Stimulated activated CD8-positive, alpha-beta memory T cell treated with anti-CD3 and anti-CD28 coated beads, Interleukin-7, amount 100 ng/mL, for 1 hour (primary cell): ENCODE results near the gene MTNR1A.

Experiments
- DNase-seq, 2 donors: peaks; one replicate each; pipeline ENCODE4 v3.0.0-alpha.2; 2020; ENCODE audit warnings: low read depth in 2 of 2

The MTNR1A gene

DNA sequence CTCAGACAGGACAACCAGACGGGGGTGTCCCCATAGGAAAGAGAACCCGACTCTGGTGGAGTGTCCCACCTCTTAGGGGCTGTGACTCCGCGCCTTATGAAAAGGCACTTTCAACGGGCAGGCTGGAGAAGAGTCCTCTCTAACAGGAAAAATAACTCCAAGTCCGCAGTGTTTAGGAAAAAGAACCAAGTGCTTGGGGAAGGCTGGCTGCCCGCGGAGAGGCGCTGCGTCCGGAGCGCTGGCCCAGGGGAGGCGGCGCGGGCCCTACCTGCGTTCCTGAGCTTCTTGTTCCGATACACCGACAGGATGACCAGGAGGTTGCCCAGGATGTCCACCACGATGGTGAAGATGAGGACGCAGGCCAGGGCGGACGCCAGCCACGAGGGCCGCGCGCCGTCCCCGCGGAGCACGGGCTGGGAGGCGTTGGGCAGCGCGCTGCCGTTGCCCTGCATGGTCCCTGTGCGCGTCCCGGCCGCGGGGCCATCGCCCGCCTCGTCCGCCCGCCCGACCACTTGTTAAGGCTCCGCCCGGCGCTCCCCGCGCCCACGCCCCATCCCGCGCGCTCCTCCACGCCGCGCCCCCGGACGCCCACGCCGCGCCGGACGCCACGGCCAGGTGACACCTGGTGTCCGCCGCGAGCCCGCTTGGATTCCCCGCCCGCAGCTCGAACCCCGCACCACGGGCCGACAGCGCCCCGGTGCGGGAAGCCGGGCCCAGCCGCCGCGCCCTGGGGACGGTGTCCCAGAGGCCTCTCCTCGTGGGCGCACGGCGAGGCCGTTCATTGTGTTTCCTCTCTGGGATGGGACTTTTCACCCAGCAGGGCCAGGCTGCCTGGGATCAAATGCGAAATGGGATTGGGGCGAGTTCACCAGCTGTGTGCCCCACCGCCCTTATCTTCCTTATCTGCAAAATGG is at the start of gene MTNR1A:
MTNR1A (minus strand) TSS at position 654 of the 914 bp plus-strand sequence; CDS start at position 452, 202 bp downstream.
- DNase-seq = no peak

DNA sequence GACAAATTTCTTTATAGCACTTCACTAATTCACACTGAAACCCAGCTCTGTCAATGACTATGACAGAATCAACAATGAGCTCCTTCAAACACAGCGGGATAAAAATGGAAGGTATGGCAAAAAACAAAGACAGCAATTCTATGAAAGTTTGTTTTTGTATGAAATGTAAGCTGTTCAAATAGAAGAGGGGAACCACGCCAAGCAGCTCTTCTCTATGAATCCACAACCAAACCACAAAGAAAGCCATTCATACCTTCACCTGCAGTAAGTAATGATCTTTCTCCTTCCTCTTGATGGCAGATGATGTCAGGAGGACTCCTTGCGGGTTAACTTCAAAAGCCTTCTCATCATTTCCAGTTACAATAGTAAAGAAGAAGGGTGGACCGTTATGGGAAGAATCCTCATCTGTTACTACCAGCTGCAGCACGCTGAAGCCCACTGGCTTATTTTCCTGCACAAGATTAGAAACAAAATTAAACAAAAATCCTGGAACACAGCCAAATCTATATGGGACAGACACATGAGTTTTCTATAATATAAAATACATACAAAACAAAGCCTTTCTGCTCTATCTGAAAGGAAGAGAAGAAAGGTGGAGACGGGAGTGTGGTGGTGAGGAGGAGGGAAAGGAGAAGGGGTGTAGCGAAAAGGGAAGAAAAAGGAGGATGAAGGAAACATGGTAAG is 48.9 kb upstream of the MTNR1A start:
- no peak for DNase-seq

DNA sequence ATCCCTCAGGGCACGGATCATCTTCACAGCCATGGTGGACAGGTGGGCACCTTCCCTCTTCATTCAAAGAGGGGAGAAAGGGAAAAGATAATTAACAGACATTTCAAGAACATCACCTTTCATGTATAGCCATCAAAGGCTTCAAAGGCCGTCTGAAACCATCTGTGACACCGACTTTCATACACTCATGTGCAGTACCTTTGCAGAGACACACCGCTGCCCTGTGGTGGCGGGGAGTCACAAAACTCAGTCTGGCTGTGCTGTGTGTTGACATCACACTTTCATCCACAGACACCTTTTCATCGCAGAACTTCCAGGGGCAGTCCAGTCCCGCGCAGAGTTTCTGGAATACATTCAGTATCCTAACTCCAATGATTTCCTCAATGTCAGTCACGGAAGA is 47.6 kb upstream of the MTNR1A start:
- DNase-seq = no peak

DNA sequence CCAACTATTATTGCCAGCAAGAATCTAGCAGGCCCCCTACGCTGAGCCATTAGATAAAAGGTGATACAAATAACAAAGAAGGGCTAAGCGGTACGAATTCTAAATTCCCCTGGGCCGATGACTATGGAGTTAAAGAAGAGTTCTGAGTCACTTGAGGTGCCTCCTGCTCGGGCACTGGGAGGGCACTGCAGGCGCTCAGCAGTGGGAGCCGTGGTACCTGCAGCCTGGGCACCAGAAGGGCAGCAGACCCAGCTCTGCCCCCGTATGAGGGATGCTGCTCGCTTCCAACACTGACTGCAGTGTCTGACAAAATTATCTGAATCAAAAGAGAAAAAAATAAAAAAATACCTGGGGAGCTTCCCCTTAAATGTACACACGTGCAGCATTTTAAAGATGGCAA is 44.1 kb upstream of the MTNR1A start:
- DNase-seq = no peak

DNA sequence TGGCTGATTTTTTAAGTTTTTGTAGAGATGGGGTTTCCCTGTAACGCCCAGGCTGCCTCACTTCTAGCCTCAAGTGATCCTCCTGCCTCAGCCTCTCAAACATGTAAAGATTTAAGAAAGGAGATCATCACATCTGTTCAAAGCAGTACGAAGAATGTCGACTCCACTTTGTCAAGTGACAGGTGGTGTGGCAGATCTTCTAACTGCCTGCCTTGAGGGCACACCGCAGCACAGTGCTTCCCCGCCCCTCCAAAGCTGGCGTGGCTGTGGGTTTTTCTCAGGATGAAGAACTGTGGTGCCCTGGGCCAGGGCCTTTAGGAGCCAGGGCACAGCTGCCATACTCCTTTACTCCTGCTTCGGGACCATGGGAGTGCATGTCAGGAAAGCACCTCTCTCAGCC is 43.3 kb upstream of the MTNR1A start:
- DNase-seq = no peak

DNA sequence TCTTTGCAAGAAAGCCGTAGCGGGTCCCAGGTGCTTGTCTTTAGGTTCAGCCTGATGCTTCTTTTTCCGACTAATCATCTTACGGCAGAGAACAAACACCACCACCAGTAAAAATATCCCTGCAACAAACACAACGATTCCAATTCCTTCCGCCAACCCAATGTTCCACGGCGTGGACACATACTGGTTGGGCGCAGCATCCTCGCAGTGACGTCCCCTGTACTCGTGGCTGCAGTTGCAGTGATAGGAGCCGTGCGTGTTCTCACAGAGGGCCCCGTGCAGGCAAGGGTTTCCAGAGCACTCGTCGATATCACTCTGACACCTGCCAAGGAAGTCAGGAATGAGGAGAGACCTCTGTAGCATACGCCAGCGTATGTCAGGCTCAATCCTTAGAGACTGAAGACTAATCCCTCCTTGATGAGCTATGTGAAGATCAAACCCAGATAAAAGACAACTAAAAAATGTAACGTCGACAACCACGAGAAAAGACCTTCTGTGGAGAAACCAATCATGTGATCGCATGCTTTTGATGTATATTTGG is 41.6 kb upstream of the MTNR1A start:
- DNase-seq = no peak

DNA sequence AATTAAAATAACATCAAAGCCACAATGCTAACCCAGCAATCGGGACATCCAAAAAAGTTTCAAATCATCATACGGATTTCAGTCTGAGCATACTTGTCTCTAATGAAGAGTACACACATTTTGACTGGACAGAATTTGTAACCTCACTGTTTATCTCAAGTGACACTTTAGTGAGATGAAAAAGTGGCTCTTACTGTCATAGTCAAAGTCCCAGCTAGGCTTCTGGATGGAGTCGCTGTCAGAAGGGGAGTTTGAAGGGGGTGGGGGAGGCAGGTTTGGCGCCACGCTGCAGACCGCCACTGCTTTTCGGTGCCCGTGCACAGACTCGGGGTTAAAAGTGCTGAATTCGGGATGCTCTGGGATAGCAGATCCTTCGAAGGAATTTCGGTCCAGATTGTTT is 41.0 kb upstream of the MTNR1A start:
- no peak for DNase-seq

DNA sequence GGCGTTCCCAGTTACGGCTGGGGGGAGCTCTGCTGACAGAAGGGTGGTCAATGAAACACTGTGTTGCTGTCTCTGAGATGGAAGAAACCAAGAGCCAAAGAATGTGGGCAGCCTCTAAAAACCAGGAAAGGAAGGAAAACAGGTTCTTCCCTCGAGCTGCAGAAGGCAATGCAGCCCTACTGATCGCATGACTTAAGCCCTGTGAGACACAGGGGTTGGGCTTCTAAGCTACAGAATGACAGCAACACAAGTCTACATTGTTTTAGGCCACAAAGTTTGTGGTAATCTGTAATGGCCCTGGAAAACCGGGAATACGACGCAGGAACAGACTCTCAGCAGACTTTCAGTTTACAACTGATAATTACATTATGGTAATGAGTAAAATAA is 38.2 kb upstream of the MTNR1A start:
- no peak for DNase-seq

DNA sequence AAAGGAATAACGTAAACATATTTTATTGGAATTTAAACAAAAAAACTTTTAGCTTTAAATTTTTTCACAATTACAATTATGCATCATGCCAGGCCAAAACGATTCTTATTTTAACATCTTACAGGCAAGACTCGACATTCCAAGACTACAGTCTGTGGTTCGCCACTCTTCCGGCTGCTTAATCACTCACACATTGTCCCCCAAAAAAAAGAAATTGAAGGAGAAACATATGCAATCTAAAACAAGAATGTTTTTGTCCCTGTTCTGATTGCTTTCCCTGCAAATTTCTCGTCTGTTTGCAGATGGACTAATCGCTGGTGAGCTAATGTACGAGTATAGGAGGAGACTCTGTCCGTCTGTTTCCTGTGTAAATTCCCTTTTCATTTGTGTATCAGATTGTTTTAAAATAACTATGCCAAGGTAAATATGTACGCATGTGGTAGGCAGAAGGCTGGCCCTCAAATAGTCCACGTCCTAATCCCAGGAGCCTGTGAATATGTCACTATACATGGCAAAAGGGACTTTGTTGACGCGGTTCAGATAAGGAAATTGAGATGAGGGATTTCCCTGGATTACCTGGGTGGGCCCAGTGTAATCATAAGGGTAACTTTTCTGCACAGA is 37.7 kb upstream of the MTNR1A start:
- no peak for DNase-seq

DNA sequence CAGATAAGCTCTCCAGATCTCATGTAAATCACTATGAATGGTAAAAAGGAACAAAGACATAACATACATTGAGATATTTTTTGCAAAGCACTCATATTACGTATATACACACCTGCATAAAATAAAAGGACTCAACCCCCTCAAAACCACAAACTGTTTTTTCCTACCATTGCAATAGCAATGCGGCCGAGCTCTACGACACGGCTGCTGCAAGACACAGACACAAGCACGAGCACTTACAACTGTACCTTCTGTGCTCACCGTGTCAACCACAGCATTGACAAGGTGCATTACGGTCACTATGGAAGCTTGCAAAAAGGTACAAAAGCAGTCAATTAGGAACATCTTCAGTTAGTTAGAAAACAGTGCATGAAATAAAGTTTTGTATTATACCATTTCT is 37.1 kb upstream of the MTNR1A start:
- no peak for DNase-seq

DNA sequence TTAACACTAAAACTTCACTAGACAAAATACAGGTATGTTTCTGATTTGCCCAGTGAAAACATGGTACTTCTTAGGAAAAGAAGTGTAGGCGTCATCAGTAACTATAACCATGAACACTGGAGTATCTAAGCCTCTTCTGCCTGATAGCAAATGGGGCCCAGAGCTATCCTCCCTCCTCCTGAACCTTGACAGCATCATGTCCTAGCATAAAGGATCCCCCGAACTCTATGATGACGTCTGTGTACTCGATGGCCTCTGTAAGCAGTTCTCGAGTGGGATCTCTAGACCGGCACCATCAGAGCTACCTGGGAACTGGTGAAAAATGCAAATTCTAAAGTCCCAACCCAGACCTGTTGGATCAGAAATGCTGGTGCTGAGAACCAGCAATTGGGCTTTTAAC is 36.3 kb upstream of the MTNR1A start:
- DNase-seq = no peak

DNA sequence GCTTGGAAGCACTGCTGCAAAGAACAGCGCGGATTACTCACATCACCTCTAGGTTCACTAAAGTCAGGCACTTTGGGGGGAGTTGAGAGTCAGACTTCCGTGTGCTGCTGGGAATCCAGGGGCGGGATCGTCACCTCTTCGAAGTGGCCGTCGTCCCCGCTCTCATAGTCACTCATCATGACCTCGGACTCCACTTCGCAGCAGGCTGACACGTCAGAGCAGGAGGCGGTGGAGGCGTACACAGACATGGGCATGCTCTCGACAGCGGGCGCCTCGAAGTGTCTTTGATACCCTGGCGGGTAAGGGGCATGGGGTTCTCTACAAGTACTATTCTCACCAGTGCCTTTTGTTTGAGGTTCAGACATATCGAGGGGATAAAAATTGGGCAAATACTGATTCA is 33.1 kb upstream of the MTNR1A start:
- DNase-seq = no peak

DNA sequence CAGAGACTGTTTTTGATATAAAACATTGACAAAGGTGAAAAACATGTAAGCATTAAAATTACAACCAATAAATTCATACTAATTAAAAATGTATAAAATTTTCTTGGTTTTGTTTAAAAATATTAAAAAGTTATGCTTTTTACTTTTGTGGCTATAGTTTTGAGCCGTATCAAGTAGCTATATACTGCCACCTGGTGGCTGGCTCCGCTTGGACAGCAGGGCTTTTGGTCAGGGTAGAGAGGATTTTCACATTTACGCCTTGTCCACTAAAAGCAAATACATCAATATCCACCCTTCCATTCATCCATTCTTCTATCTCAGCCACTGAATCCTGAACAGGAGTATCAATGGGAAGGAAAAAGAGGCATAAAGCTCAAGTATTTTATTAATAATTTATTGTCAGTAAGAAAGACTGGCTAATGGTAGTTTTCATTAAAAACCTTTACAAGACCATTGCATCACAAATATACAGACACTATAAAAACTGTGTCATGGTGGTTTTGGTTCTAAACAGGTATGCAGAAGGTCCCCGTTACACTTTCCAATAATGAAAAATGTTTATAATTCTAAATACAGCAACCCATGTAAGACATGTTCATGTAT is 32.1 kb upstream of the MTNR1A start:
- DNase-seq = peak in 1 of 2 donors; percentile 40

DNA sequence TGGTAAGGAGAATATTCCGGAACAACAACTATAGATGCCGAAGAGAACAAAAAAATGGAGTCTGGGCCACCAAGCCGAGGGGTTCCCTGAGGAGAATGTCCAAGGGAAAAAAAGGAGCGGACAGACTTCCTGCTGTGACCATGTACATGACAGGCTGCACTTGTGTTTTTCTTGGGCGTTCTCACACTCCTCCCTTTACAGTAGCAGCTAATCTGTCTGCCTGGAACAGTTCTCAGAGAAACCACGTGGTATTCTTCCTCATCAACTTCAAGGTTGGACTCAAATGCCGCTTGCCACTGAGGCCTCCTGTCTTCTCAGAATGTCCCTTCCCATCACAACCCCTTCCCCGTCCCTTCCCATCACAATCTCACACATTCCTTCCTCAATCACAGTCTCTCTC is 30.8 kb upstream of the MTNR1A start:
- DNase-seq = no peak

DNA sequence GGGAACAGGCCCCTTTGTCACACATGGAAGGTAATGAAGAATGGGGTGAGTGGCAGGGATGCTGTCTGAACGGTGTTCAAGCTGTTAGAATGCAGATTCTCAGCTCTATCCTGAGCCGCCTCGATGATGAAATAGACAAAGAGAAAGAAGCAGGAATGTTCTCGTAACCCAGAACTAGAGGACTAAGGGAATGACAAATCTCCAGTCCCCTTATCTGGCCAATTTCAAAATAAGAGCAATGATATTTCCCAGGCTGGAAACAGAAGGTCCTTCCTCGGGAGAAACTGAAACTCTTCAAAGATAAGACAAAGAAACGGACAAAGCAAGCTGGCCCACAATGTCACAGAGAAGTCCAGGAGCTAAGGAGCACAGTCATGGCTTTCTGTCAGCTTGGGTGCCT is 29.5 kb upstream of the MTNR1A start:
- DNase-seq = no peak

DNA sequence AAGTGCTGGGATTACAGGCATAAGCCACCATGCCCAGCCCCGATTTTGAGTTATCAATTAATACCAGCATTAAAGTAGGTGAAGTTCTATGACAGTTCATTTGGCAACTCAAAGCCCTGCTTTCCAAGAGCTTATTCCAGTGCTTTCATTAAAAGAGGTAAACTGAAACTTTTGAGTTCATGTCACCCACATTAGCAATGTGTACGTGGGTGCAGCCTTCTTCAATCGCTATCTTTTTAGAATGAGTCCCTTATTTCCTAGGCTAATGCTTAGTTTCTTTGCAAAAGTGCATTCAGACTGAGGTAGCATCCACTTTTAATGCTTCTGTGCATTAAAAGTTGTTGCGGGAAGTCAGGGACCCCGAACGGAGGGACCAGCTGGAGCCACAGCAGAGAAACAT is 26.1 kb upstream of the MTNR1A start:
- DNase-seq = no peak

DNA sequence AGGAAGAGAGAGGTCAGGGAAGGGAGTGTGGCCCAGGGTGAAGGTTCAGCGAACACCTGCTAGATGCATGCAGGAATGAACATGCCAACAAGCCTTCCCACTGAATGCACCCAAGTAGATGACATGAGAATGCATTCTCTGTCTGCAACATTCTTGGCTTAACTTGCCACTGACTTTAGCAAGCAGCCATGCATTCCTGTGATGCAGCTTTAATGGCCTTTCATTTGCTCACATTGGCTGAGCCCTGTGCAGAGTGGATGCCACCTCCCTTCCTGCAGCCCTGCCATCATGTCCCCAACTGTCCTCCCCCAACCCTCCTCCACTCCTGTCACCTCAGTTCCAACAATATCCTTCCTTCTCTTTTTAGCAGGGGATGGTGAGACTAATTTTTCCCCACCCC is 25.3 kb upstream of the MTNR1A start:
- DNase-seq = no peak

DNA sequence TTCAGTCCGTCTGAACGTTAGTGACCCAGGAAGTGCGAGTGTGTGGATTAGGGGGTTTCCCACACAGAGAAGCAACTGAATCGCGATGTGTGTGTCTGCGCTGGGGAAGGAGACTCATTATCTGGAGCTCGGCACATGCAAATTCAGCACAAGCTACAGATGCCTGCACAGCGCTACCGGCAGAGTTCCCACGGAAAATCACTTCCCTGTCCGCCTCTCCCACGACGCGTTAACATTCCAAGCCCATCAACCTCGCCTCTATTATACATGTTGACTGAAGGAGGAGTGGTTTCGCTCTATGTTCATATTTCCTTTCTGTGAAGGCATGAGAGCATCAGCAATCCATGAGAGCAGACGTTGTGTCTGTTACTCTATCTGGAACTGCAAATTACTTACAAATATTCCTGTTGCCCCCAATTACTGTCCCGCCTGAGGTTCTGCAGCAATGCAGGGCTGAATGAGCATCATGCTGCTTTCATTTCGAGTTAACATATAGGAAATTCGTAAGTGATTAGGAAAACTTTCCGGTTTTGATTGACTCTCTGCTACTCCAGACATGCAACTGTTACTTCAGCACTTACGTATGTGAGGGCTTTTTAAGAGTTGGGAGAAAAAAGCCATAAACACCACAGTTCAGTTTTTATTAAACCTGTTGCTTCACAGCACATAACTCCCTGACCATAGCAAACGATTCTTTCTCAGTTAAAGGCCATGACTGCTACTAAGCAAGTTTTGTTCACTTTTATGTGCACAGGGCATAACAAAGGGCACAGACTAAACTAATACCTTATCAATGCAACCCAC is 15.0 kb upstream of the MTNR1A start:
- no peak for DNase-seq

DNA sequence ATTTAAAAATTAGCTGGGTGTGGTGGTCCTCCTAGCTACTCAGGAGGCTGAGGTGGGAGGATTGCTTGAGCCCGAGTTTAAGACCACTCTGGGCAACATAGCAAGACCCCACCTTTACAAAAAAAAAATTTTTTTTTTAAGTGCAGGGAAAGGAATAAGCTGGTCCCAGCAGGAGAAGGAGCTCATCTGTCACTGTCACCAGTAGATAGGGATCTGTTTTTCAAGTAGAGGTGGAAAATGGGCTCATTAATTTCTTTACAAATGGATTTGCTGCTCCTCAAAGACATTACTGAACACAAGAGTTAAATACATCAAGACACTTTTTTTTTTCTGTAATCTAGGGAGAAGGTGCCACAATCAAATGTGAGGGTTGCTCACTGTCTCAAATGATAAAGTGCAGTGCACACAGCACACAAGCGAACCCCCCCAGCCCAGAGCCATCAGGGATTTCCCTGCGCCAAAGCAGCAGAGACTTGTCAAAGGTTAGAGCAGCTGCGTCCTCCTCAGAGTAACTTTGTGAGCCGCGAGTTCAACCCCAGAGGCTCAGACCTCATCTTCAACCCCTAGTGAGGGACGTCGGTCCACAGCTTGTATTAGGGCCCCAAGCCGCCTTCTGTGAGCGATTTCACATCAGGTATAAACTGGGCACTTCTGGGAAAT is 14.3 kb upstream of the MTNR1A start:
- DNase-seq = no peak

DNA sequence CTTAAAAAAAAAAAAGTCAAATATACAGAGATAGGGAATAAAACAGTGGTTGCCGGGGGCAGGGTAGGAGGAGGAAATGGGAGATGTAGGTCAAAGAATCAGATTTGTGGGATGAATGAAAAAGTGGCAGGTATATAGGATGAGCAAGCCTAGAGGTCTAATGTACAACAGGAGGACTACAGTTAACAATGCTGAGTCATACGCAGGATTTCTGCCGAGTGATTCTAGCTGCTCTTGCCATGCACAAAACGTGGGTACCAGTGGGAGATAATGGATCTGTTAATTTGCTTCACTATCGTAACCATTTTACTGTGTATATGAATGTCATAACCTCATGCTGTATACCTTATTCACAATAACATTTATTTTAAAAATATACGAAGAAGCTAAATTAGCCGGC is 10.7 kb upstream of the MTNR1A start:
- DNase-seq = no peak

DNA sequence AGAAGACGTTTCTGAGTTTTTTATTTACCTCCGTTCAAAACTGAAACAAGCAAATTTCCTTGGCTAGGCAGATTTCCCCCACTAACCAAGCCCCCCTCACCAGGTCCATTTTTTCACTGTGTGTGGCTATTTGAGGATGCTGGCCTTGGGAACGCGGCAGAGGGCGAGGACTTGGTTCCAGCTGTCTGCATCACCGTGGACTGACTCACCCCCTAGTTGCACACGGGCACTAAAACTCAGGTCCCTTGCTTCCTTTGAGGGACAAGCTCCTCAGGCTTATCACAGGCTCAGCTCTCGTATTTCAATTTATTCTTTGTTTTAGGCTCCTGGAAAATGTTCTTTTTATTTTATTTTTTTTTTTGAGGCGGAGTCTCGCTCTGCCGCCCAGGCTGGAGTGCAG is 8.4 kb upstream of the MTNR1A start:
- DNase-seq = no peak
